HEK293T (cell line): ENCODE measurements around the gene TCTN3.

Experiments used
- CTCF ChIA-PET: fragments of 350-600 bp; formaldehyde crosslinking; extraction: SDS; loops from one replicate; lab custom pipeline; 2021; ENCODE audit warnings: antibody characterized with exemption, inconsistent platforms; lab: Yijun Ruan, JAX
- POLR2A ChIA-PET: fragments of 350-600 bp; formaldehyde crosslinking; extraction: SDS; loops from one replicate; lab custom pipeline; 2020; ENCODE audit warnings: antibody characterized with exemption, inconsistent platforms; lab: Yijun Ruan, JAX
- DNase-seq: peaks from one replicate; pipeline ENCODE4 v3.0.0; 2012; ENCODE audit warnings: mixed read lengths; ENCODE audit errors: extremely low spot score
- ARNT ChIP-seq: fragments of 450-650 bp; IDR thresholded peaks from 2 replicates; pipeline ENCODE4 v1.6.1; 2017; ENCODE audit warnings: mild to moderate bottlenecking
- BHLHE40 ChIP-seq: fragments of 450-650 bp; IDR thresholded peaks from 2 replicates; pipeline ENCODE4 v1.6.1; 2016; ENCODE audit warnings: mild to moderate bottlenecking, moderate library complexity, borderline replicate concordance
- CTBP1 ChIP-seq: fragments of 450-650 bp; IDR thresholded peaks from 2 replicates; pipeline ENCODE4 v1.6.1; 2016; ENCODE audit warnings: borderline replicate concordance
- ELF4 ChIP-seq: fragments of 450-650 bp; IDR thresholded peaks from 2 replicates; pipeline ENCODE4 v1.6.1; 2017; ENCODE audit warnings: antibody characterized with exemption
- FOXA1 ChIP-seq: fragments of 450-650 bp; IDR thresholded peaks from 2 replicates; pipeline ENCODE4 v1.6.1; 2016; ENCODE audit warnings: mild to moderate bottlenecking
- FOXK2 ChIP-seq: fragments of 450-650 bp; IDR thresholded peaks from 2 replicates; pipeline ENCODE4 v1.6.1; 2016; ENCODE audit warnings: mild to moderate bottlenecking
- FOXM1 ChIP-seq: fragments of 450-650 bp; IDR thresholded peaks from 2 replicates; pipeline ENCODE4 v1.6.1; 2017; ENCODE audit warnings: mild to moderate bottlenecking, borderline replicate concordance
- HDGF ChIP-seq: fragments of 450-650 bp; IDR thresholded peaks from 2 replicates; pipeline ENCODE4 v1.6.1; 2017; ENCODE audit warnings: antibody characterized with exemption, borderline replicate concordance
- L3MBTL2 ChIP-seq: fragments of 450-650 bp; conservative IDR thresholded peaks from 2 replicates; pipeline ENCODE4 v1.6.1; 2016; ENCODE audit warnings: mild to moderate bottlenecking
- LEF1 ChIP-seq: fragments of 450-650 bp; IDR thresholded peaks from 2 replicates; pipeline ENCODE4 v1.6.1; 2017; ENCODE audit warnings: mild to moderate bottlenecking, borderline replicate concordance
- NFRKB ChIP-seq: fragments of 450-650 bp; IDR thresholded peaks from 2 replicates; pipeline ENCODE4 v1.6.1; 2016; ENCODE audit warnings: mild to moderate bottlenecking, moderate library complexity
- SP1 ChIP-seq: fragments of 450-650 bp; IDR thresholded peaks from 2 replicates; pipeline ENCODE4 v1.6.1; 2017
- SUZ12 ChIP-seq: fragments of 450-650 bp; IDR thresholded peaks from 2 replicates; pipeline ENCODE4 v1.6.1; 2016; ENCODE audit warnings: mild to moderate bottlenecking
- TARDBP ChIP-seq: fragments of 450-650 bp; IDR thresholded peaks from 2 replicates; pipeline ENCODE4 v1.6.1; 2016
- ZNF384 ChIP-seq: fragments of 450-650 bp; IDR thresholded peaks from 2 replicates; pipeline ENCODE4 v1.6.1; 2016
- TF ChIP-seq, protein P1 (sequence below): fragments of 450-650 bp; IDR thresholded peaks from 2 replicates; pipeline ENCODE4 v1.6.1; 2016

The TCTN3 gene

DNA sequence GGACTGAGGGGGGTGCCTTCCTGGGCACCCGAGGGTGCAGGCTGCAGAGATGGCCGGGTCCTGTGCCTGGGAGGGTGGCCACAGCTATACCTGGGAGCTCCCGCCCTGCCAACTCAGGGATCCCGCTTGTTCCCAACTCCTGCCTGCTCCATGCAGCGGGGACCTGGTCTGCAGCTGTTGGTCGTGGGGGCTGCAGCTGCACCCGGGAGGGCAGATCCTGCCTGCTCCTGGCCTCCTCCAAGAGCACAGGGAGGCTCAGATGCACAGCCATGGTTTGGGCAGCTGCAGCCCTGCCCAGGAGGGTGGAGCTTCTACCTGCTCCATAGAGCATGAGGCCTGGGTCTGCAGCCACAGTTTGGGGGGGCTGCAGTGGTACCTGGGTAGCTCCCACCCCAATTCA is 13.3 kb upstream of the TCTN3 start:
- ChIA-PET POLR2A (interaction anchor here (1.4 kb wide), 1 partner anchor 13 kb away, joined by 3 read pairs; the partner anchor contains the start of gene TCTN3), CTCF (interaction anchor here (0.9 to 1.8 kb wide), 2 partner anchors 13 to 135 kb away, joined by 4 to 6 read pairs; partner anchors contain the start of gene TCTN3)
- no peak for TF ChIP-seq ZNF384
- no peak for TF ChIP-seq FOXA1
- TF ChIP-seq TARDBP = no peak
- no peak for TF ChIP-seq ELF4
- no peak for TF ChIP-seq BHLHE40
- no peak for TF ChIP-seq SP1
- TF ChIP-seq CTBP1 = no peak
- no peak for TF ChIP-seq ARNT
- no peak for TF ChIP-seq L3MBTL2
- TF ChIP-seq FOXK2 = no peak
- no peak for TF ChIP-seq SUZ12
- no peak for TF ChIP-seq LEF1
- no peak for TF ChIP-seq FOXM1
- no peak for TF ChIP-seq HDGF
- no peak for TF ChIP-seq NFRKB
- TF ChIP-seq, protein P1, sequence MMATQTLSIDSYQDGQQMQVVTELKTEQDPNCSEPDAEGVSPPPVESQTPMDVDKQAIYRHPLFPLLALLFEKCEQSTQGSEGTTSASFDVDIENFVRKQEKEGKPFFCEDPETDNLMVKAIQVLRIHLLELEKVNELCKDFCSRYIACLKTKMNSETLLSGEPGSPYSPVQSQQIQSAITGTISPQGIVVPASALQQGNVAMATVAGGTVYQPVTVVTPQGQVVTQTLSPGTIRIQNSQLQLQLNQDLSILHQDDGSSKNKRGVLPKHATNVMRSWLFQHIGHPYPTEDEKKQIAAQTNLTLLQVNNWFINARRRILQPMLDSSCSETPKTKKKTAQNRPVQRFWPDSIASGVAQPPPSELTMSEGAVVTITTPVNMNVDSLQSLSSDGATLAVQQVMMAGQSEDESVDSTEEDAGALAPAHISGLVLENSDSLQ = no peak
- DNase-seq = no peak

DNA sequence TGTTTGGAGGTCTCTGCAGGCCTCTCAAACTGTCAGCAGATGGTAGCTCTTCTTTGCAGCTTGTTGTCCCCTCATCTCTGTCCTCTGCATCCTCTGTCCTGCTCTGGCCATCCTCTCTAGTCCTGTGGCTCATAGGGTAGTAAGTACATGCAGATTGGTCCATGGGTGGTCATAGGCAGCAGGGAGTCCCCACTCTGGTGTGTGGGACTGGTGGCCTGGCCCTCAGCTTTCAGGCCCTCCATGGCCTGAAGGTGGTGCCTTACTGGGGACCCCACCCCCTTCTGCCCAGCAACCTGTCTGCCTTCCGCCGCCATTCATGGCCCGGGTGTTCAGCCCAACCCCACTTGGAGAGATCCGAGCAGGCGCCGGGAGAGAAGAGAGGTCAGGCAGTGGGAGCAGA is 12.8 kb upstream of the TCTN3 start:
- CTCF ChIA-PET = interaction anchor here (0.9 to 1.8 kb wide), 2 partner anchors 13 to 135 kb away, joined by 4 to 6 read pairs; partner anchors contain the start of gene TCTN3
- POLR2A ChIA-PET = interaction anchor here (1.4 kb wide), 1 partner anchor 13 kb away, joined by 3 read pairs; the partner anchor contains the start of gene TCTN3
- no peak for DNase-seq
- TF ChIP-seq ZNF384 (no peak), ARNT (no peak), FOXA1 (no peak), FOXK2 (no peak), CTBP1 (no peak)

DNA sequence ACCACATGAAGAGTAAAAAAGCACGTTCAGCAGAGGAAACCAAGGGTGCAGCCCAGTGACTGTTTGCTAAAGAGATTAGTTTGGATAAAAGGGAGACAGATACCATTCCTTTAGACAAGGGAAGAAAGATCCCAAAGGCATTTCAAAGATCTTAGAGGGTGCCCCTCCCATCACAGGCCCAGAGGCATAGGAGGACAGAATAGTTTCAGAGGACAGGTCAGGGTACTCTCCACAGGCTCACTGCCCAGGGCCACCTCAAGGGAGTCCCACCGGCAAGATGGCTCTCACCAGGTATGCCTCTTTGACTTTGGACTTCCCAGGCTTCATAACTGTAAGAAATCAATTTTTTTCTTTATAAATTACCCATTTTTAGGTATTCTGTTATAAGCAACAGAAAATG is 4.7 kb upstream of the TCTN3 start:
- no peak for DNase-seq
- ChIA-PET CTCF (no interaction called here), POLR2A (no interaction called here)
- TF ChIP-seq FOXA1 = no peak
- TF ChIP-seq, protein P1 = no peak
- TF ChIP-seq SUZ12 = no peak
- no peak for TF ChIP-seq ARNT
- no peak for TF ChIP-seq NFRKB
- TF ChIP-seq BHLHE40 = no peak
- no peak for TF ChIP-seq TARDBP
- no peak for TF ChIP-seq FOXK2
- TF ChIP-seq ELF4 = no peak
- TF ChIP-seq LEF1 = no peak
- no peak for TF ChIP-seq CTBP1
- TF ChIP-seq SP1 = no peak

DNA sequence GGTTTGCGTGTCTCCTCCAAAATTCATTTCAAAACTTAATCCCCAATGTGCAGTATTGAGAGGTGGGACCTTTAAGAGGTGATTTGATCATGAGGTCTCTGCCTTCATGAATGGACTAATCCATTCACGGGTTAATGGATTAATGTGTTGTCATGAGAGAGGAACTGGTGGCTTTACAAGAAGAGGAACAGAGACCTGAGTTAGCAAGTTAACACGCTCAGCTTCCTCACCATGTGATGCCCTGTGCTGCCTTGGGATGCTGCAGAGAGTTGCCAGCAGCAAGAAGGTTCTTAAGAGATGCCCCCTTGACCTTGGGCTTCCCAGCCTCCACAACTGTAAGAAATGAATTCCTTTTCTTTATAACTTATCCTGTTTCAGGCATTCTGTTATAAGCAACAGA is 3.7 kb upstream of the TCTN3 start:
- ChIA-PET POLR2A (no interaction called here), CTCF (no interaction called here)
- DNase-seq = no peak
- TF ChIP-seq FOXA1 (no peak), LEF1 (no peak), ARNT (no peak), CTBP1 (no peak), SP1 (no peak), L3MBTL2 (no peak), HDGF (no peak), NFRKB (no peak), FOXK2 (no peak), FOXM1 (no peak), ZNF384 (no peak), TARDBP (no peak)
- TF ChIP-seq, protein P1 = no peak

DNA sequence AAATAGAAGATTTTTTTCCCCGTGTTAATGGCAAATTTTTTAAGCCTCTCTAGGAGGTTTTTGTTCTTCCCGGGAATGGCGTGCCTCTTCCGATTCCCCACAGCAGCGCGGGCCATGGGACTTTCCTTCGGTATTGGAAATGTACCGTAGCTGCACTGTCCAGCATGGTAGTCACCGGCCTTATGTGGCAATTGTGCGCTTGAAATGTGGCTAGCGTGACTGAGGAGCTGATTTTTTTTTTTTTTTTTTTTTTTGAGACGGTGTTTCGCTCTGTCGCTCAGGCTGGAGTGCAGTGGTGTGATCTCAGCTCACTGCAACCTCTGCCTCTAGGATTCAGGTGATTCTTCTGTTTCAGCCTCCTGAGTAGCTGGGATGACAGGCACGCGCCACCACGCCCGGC is 938 bp upstream of the TCTN3 start:
- TF ChIP-seq L3MBTL2 (no peak), ARNT (no peak), ELF4 (no peak), CTBP1 (no peak), ZNF384 (no peak), FOXA1 (no peak), FOXK2 (no peak), LEF1 (no peak), SUZ12 (no peak), BHLHE40 (no peak), HDGF (no peak), TARDBP (no peak), SP1 (no peak), FOXM1 (no peak), NFRKB (no peak)
- TF ChIP-seq, protein P1 = no peak
- DNase-seq = no peak
- ChIA-PET POLR2A (no interaction called here), CTCF (interaction anchor here (0.7 to 3.0 kb wide), 9 partner anchors 10 to 295 kb away, joined by 3 to 82 read pairs (median 3); no protein-coding TSS in a partner anchor)
